Natural killer cell treated with Interleukin-12 subunit alpha and Interleukin-12 subunit beta and Interleukin-15 and Interleukin-18, amount 100 ng/mL, for 72 hours (primary cell): Measurements from ENCODE around the gene APOC1. TPM values are rescaled to one million over a fixed set of nuclear protein-coding genes. Genes with fewer than 3 reads are reported as not detected.
"Not testable (repeated sequence)": the region's sequence is repeated elsewhere in the genome, so short reads cannot be mapped to it uniquely, and the experiment has no call there.

Experiments used
- ATAC-seq, 2 donors: fragments of 150-1000 bp; cut with Tn5 transposase in 1 of 2; sonication (Bioruptor Pico), chemical (Tn5 transposase) in 1 of 2; 2 replicates each; pipeline ENCODE4 v1.10.0; 2021
- DNase-seq: peaks from one replicate; pipeline ENCODE4 v3.0.0; 2022; ENCODE audit warnings: low spot score
- H3K27ac Mint-ChIP-seq, 2 donors: 1 replicate in 1 of 2; 2 replicates in 1 of 2; pipeline ENCODE4 v1.8.0; 2022; ENCODE audit warnings: mixed read lengths in 2 of 2, mild to moderate bottlenecking in 1 of 2, moderate library complexity in 1 of 2
- H3K27me3 Mint-ChIP-seq, 2 donors: 1 replicate in 1 of 2; 2 replicates in 1 of 2; pipeline ENCODE4 v1.8.0; 2022; ENCODE audit warnings: mixed read lengths in 2 of 2
- H3K36me3 Mint-ChIP-seq: one replicate; pipeline ENCODE4 v1.8.0; 2022; ENCODE audit warnings: mixed read lengths
- H3K4me1 Mint-ChIP-seq, 2 donors: 1 replicate in 1 of 2; 2 replicates in 1 of 2; pipeline ENCODE4 v1.8.0; 2022; ENCODE audit warnings: low read depth in 2 of 2, mixed read lengths in 2 of 2, mild to moderate bottlenecking in 1 of 2
- H3K4me3 Mint-ChIP-seq: one replicate; pipeline ENCODE4 v1.8.0; 2022; ENCODE audit warnings: mixed read lengths
- H3K9me3 Mint-ChIP-seq: 2 replicates; pipeline ENCODE4 v1.8.0; 2022; ENCODE audit warnings: mixed read lengths
- total RNA-seq, 2 donors: library from RNA; stranded (reverse); gene quantifications; one replicate each; pipeline ENCODE4 v1.2.3, GENCODE V29; 2022

Gene APOC1
- not detected for total RNA-seq

DNA sequence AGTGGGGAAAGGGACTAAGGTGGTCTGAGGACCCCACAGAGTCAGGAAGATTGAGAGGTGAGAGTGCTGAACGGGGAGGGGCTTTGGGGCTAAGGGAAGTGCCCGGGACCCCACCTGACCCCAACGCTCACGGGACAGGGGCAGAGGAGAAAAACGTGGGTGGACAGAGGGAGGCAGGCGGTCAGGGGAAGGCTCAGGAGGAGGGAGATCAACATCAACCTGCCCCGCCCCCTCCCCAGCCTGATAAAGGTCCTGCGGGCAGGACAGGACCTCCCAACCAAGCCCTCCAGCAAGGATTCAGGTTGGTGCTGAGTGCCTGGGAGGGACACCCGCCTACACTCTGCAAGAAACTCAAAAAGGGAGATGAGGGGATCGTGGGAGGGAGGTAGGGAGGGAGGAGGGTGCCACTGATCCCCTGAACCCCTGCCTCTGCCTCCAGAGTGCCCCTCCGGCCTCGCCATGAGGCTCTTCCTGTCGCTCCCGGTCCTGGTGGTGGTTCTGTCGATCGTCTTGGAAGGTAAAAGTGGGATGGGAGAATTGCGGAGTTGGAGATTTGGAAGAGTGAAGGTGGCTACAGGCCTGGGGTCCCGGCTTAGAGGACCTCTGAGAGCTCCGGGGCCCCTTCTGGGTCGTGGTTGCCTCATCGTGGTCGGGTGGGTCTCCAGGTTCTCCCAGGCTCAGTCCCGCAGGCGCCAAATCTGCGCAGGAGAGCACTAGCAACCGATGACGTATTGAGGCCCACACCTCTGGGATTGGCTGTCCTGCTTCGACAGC, at the start of gene APOC1:
Gene APOC1 (plus strand): TSS at position 176 of the 774 bp plus-strand sequence. CDS start 284 bp downstream, at position 460.
- not testable (repeated sequence) for H3K9me3 Mint-ChIP-seq, H3K36me3 Mint-ChIP-seq, H3K4me1 Mint-ChIP-seq
- DNase-seq: peak; percentile 74
- peak; percentile 96 to 98 for ATAC-seq
- peak within 1 kb of the TSS; percentile 94 for H3K4me3 Mint-ChIP-seq
- H3K27me3 Mint-ChIP-seq: peaks cover 12 to 15% of the 10 kb centered on the region in 2 donors
- peak within 1 kb of the TSS; percentile 66 to 81 for H3K27ac Mint-ChIP-seq

DNA sequence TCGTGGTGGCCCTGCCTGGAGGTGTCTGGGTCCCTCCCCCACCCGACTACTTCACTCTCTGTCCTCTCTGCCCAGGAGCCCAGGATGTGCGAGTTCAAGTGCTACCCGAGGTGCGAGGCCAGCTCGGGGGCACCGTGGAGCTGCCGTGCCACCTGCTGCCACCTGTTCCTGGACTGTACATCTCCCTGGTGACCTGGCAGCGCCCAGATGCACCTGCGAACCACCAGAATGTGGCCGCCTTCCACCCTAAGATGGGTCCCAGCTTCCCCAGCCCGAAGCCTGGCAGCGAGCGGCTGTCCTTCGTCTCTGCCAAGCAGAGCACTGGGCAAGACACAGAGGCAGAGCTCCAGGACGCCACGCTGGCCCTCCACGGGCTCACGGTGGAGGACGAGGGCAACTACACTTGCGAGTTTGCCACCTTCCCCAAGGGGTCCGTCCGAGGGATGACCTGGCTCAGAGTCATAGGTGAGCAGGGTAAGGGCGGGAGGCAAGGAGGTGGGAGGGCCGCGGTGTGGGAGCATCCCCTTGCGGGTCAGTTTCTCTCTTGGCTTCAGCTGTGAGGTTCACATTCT, 49.1 kb upstream of the APOC1 start:
- ATAC-seq: peak; percentile 28 to 38
- DNase-seq: no peak
- Mint-ChIP-seq H3K4me3 (no peak overlapping the region), H3K27me3 (peaks cover 6 to 9% of the 10 kb centered on the region in 2 donors), H3K27ac (no peak overlapping the region), H3K4me1 (peaks cover 0 to 6% of the 10 kb centered on the region in 2 donors), H3K9me3 (no peaks in the 10 kb centered on the region), H3K36me3 (no peaks in the 10 kb centered on the region)

GRCh38 chr19:44866664-44867063, 47.7 kb upstream of the APOC1 start:
- no peak for ATAC-seq
- no peak overlapping the region for H3K4me3 Mint-ChIP-seq
- DNase-seq: no peak
- H3K9me3 Mint-ChIP-seq: no peaks in the 10 kb centered on the region
- H3K27ac Mint-ChIP-seq: no peak overlapping the region
- H3K4me1 Mint-ChIP-seq: peaks cover 0 to 6% of the 10 kb centered on the region in 2 donors
- H3K36me3 Mint-ChIP-seq: no peaks in the 10 kb centered on the region
- H3K27me3 Mint-ChIP-seq: peaks cover 6 to 9% of the 10 kb centered on the region in 2 donors

DNA sequence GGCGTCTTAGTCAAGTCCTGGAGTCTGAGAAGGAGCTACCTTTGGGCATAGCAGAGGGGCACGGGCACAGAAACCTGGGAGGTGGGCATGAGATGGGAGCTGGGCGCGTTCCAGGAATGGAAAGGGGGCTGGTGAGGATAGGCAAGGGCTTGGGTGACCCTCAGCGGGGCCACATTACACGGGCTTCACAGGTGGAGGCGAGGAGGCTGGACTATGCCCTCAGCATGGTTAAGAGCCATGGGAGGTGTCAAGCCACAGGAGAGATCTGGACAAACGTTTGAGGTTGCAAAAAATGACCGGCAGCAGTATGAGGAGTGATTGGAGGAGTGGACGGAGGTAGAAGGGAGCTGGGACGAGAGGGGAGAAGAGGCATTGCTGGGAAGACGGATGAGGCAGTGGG, 46.8 kb upstream of the APOC1 start:
- H3K27me3 Mint-ChIP-seq: peaks cover 6 to 9% of the 10 kb centered on the region in 2 donors
- H3K9me3 Mint-ChIP-seq: no peaks in the 10 kb centered on the region
- DNase-seq (no peak), ATAC-seq (no peak)
- H3K4me3 Mint-ChIP-seq: no peak overlapping the region
- H3K27ac Mint-ChIP-seq: no peak overlapping the region
- H3K4me1 Mint-ChIP-seq: peaks cover 0 to 6% of the 10 kb centered on the region in 2 donors
- H3K36me3 Mint-ChIP-seq: no peaks in the 10 kb centered on the region

DNA sequence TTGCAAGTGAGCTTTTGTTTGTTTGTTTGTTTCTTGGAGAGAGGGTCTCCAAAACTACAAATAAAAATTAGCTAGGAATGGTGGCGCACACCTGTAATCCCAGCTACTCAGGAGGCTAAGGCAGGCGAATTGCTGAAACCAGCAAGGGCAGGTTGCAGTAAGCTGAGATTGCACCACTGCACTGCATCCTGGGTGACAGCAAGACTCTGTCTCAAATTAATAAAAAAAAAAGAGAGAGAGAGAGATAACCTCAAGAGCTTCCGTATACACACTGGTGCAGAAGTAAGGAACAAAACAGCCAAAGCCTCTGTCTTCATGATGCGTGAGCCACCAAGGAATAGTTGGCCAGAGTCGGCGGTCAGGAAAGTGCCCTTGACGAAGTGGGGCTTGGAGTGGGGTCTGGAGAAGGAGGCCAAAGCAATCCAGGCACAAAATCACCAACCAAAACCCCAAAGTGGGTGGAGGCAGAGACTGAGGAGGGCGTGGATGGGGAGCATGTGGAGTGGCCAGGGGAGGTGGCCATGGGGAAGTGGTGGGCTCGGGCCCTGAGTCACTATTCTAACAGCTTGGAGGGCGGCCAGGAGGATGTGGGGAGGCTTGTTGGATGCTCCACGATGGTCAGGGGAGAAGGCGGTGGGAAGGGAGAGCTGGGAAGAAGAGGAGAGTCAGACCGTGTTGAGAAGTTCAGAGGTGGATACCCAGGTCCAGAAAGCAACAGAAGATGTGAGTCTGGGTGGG, 44.5 kb upstream of the APOC1 start:
- ATAC-seq (no peak), DNase-seq (no peak)
- Mint-ChIP-seq H3K27ac (no peak overlapping the region), H3K9me3 (no peaks in the 10 kb centered on the region), H3K4me3 (no peak overlapping the region), H3K27me3 (peaks cover 9% of the 10 kb centered on the region in 2 donors), H3K4me1 (peaks cover 0 to 6% of the 10 kb centered on the region in 2 donors), H3K36me3 (no peaks in the 10 kb centered on the region)

DNA sequence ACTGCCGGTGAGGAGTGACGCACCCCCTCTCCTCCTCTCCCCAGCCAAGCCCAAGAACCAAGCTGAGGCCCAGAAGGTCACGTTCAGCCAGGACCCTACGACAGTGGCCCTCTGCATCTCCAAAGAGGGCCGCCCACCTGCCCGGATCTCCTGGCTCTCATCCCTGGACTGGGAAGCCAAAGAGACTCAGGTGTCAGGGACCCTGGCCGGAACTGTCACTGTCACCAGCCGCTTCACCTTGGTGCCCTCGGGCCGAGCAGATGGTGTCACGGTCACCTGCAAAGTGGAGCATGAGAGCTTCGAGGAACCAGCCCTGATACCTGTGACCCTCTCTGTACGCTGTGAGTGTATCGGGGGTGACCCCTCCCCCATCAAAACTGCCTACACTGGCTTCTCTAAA, 42.6 kb upstream of the APOC1 start:
- no peak for DNase-seq

DNA sequence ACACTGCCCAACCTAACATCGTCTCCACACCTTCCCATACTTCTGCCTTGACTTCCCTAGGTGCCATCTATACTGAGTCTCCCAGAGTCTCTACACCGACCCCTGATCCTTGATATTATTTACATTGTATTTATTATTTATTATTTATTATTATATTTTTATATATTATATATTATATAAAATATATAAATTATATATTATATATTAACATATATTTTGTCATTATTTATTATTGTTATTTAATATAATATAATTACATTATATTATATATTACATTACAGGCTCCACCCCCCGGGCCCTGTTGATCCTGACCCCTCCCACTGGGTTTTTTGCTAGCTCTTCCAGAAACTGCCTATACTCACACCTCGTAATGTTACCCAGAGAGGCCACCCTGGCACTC, 41.7 kb upstream of the APOC1 start:
- Mint-ChIP-seq H3K27ac (no peak overlapping the region), H3K4me1 (no peaks in the 10 kb centered on the region)
- ATAC-seq: no peak

More for the DNA sequence above, 42.6 kb upstream of the APOC1 start:
- Mint-ChIP-seq H3K36me3 (no peaks in the 10 kb centered on the region), H3K9me3 (no peaks in the 10 kb centered on the region), H3K4me1 (no peaks in the 10 kb centered on the region), H3K4me3 (no peak overlapping the region), H3K27ac (no peak overlapping the region), H3K27me3 (peaks cover 6 to 9% of the 10 kb centered on the region in 2 donors)
- no peak for ATAC-seq

GRCh38 chr19:44874317-44874716, 40.1 kb upstream of the APOC1 start:
- no peak for ATAC-seq
- DNase-seq: no peak
- no peaks in the 10 kb centered on the region for H3K9me3 Mint-ChIP-seq
- no peaks in the 10 kb centered on the region for H3K4me1 Mint-ChIP-seq
- no peak overlapping the region for H3K27ac Mint-ChIP-seq
- H3K36me3 Mint-ChIP-seq: no peaks in the 10 kb centered on the region
- H3K27me3 Mint-ChIP-seq: peaks cover 0 to 6% of the 10 kb centered on the region in 2 donors
- no peak overlapping the region for H3K4me3 Mint-ChIP-seq

More for the DNA sequence above, 41.7 kb upstream of the APOC1 start:
- Mint-ChIP-seq H3K9me3 (no peaks in the 10 kb centered on the region), H3K27me3 (peaks cover 4 to 6% of the 10 kb centered on the region in 2 donors), H3K36me3 (no peaks in the 10 kb centered on the region), H3K4me3 (no peak overlapping the region)
- no peak for DNase-seq

DNA sequence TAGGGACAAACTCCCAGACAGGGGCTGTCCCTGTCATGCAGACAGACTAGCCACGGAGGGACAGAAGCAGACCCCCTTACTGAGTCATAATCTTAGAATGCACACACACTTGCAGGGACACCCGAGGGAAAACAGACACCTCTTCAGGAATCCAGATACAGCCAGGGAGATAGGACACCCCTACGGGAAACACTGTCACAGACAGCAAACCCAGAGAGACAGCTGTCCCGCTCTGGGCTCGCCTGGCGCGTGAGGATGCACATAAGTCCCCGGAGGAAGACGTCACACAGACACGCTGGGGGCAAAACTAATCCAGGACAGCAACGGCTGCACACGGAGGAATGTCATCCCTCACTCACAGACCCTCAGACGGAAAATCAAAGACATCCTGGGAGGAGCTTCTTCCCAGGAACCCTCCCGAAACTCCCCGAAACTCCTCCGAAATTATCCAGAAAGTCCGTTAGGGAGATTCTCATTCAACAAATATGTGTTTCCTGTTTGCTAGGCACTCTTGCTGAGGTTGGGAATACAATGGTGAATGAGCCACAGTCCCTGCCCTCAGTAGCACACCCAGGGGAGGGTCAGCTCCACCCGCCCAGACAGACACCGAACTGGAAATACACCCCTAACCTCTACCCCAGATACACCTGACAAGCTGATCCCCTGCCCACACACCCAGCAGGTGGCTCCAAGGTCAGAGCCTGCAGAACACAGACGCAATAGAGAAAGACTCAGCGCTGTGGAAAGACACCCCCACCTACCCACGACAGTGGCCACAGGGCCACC, 38.5 kb upstream of the APOC1 start:
- ATAC-seq: no peak
- Mint-ChIP-seq H3K4me1 (no peaks in the 10 kb centered on the region), H3K4me3 (no peak overlapping the region), H3K27me3 (peaks cover 0 to 6% of the 10 kb centered on the region in 2 donors), H3K9me3 (no peaks in the 10 kb centered on the region), H3K36me3 (no peaks in the 10 kb centered on the region), H3K27ac (no peak overlapping the region)
- no peak for DNase-seq

- H3K4me1 Mint-ChIP-seq: no peaks in the 10 kb centered on the region
- H3K36me3 Mint-ChIP-seq: no peaks in the 10 kb centered on the region
- DNase-seq (no peak), ATAC-seq (peak in 1 of 2 donors; percentile 9)
- no peak overlapping the region for H3K27ac Mint-ChIP-seq
- peaks cover 0 to 6% of the 10 kb centered on the region in 2 donors for H3K27me3 Mint-ChIP-seq
- H3K9me3 Mint-ChIP-seq: no peaks in the 10 kb centered on the region
- H3K4me3 Mint-ChIP-seq: no peak overlapping the region
Measured at GRCh38 chr19:44876930-44877535, 37.4 kb upstream of the APOC1 start.

DNA sequence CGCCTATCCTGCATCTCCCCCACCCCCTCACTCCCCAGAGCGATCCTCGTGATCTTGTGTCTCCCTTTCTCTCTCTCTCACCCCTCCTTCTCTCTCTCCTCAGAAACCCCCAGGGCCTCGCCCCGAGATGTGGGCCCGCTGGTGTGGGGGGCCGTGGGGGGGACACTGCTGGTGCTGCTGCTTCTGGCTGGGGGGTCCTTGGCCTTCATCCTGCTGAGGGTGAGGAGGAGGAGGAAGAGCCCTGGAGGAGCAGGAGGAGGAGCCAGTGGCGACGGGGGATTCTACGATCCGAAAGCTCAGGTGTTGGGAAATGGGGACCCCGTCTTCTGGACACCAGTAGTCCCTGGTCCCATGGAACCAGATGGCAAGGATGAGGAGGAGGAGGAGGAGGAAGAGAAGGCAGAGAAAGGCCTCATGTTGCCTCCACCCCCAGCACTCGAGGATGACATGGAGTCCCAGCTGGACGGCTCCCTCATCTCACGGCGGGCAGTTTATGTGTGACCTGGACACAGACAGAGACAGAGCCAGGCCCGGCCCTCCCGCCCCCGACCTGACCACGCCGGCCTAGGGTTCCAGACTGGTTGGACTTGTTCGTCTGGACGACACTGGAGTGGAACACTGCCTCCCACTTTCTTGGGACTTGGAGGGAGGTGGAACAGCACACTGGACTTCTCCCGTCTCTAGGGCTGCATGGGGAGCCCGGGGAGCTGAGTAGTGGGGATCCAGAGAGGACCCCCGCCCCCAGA, 36.1 kb upstream of the APOC1 start:
- no peak for ATAC-seq
- Mint-ChIP-seq H3K9me3 (no peaks in the 10 kb centered on the region), H3K4me1 (no peaks in the 10 kb centered on the region), H3K27me3 (peaks cover 0 to 4% of the 10 kb centered on the region in 2 donors), H3K4me3 (no peak overlapping the region), H3K36me3 (no peaks in the 10 kb centered on the region), H3K27ac (no peak overlapping the region)
- no peak for DNase-seq

- peaks cover 0 to 5% of the 10 kb centered on the region in 2 donors for H3K27me3 Mint-ChIP-seq
- DNase-seq (no peak), ATAC-seq (peak in 1 of 2 donors; percentile 8)
- no peaks in the 10 kb centered on the region for H3K36me3 Mint-ChIP-seq
- no peaks in the 10 kb centered on the region for H3K9me3 Mint-ChIP-seq
- no peak overlapping the region for H3K27ac Mint-ChIP-seq
- H3K4me1 Mint-ChIP-seq: no peaks in the 10 kb centered on the region
- H3K4me3 Mint-ChIP-seq: no peak overlapping the region
Measured at GRCh38 chr19:44879309-44880065, 34.9 kb upstream of the APOC1 start.
